Measurements from ENCODE around the gene UROC1.

DNA sequence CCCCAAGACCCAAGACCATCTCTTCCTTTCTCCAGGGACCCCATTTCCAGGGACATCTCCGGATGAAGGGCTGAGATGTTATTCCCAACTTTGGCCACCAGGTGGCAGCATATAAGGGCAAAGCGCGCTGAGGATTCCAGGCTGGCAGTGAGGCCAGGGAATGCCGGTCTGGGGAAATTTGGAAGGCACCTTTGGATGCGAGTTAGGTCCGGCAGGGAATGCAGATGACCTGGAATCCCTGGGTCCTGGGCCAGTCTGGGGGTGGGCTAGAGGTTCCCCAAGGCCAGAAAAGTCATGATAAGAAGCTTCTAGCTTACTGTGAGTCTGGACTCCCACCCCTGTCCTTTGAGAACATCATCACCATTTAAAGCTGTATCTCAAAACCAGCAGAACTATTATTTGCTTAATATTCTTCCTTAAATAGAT lies 4.8 kb upstream of the UROC1 start:
- TF ChIP-seq GATA2 (IDR thresholded peaks at IDR 0.05; ENCODE audit: low read depth, low read length) (no peak), GATA3 (IDR thresholded peaks at IDR 0.05; ENCODE audit: low read depth, low read length) (no peak)
